Measurements from ENCODE around the gene ACKR2.

DNA sequence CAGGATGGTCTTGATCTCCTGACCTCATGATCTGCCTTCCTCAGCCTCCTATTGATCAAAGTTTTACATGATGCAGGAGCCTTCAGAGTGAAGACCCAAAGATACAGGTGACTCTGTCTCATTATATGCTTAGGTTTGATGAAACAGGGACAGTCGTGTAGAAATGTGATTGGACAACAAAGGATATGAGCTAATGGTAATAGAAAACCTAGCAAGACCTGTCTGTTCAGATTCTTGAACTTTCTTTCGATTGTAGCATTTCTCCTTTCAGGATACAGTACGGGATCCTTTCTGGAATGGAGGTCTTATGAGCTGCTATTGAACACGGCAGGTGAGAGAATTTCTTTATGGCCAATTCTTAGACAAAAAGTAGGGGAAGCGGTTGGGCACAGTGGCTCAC, at the start of gene ACKR2:
- TF ChIP-seq EZH2phosphoT487 (IDR thresholded peaks at IDR 0.05; ENCODE audit: insufficient read depth, low read depth) (no peak), EZH2 (IDR thresholded peaks at IDR 0.05; ENCODE audit: insufficient read depth, poor library complexity, severe bottlenecking) (no peak)
